ENCODE results near the gene ATP6V0E2. TPM values are rescaled to one million over a fixed set of nuclear protein-coding genes. Genes with fewer than 3 reads are reported as not detected.
A peak's percentile ranks its signal among the peaks of the same experiment; 100 is the strongest.

Gene ATP6V0E2
- total RNA-seq, 2 donors from 2014 or later: 24.1 TPM

- H3K27ac ChIP-seq: peak overlapping the region; percentile 59 to 86 (median 81)
- intact Hi-C loops (cut with DNase I): no loop called here
- H3K36me3 ChIP-seq (replicated peaks in 1 of 2; ENCODE audit: insufficient read depth in 1 of 2, low read depth in 2 of 2): no peaks in the 10 kb centered on the region
- H3K4me1 ChIP-seq: peaks cover 19% of the 10 kb centered on the region
- WGBS, 2 donors: 26 to 28% methylated on average over 13 of the region's 13 CpGs
- H3K27me3 ChIP-seq: no peaks in the 10 kb centered on the region
- peak; percentile 73 for ATAC-seq
- TF ChIP-seq CTCF (IDR thresholded peaks at IDR 0.05) (peak in 4 of 7 experiments; percentile 11 to 28 (median 24)), POLR2A (IDR thresholded peaks at IDR 0.05) (peak in 2 of 3 donors; percentile 49 to 55)
- H3K9me3 ChIP-seq: no peaks in the 10 kb centered on the region
- no peak overlapping the region for H3K4me3 ChIP-seq
- DNase-seq: peak; percentile 63 to 84 (median 75)
Measured at GRCh38 chr7:149872419-149873073, 1.2 kb upstream of the ATP6V0E2 start.

GRCh38 chr7:149873970-149874643 lies 338 bp downstream of the ATP6V0E2 start:
- DNase-seq: no peak
- TF ChIP-seq CTCF (IDR thresholded peaks at IDR 0.05) (no peak), POLR2A (IDR thresholded peaks at IDR 0.05) (peak in 2 of 3 donors; percentile 13 to 45)
- Histone ChIP-seq H3K27me3 (no peaks in the 10 kb centered on the region), H3K36me3 (replicated peaks in 1 of 2; ENCODE audit: insufficient read depth in 1 of 2, low read depth in 2 of 2) (no peaks in the 10 kb centered on the region), H3K4me1 (peaks cover 19% of the 10 kb centered on the region), H3K4me3 (peak overlapping the region in 1 of 2 donors; percentile 59), H3K27ac (peak overlapping the region in 2 of 4 donors; percentile 84 to 86), H3K9me3 (no peaks in the 10 kb centered on the region)
- intact Hi-C loops (cut with DNase I): no loop called here
- peak; percentile 3 for ATAC-seq
- 6 to 17% methylated on average over 15 to 46 of the region's 46 CpGs for WGBS, 2 donors

- intact Hi-C loops (cut with DNase I): no loop called here
- 46 to 47% methylated on average over 8 of the region's 8 CpGs for WGBS, 2 donors
- H3K27ac ChIP-seq: peak overlapping the region in 1 of 4 donors; percentile 84
- no peaks in the 10 kb centered on the region for H3K36me3 ChIP-seq (replicated peaks in 1 of 2; ENCODE audit: insufficient read depth in 1 of 2, low read depth in 2 of 2)
- ATAC-seq: no peak
- H3K4me3 ChIP-seq: no peak overlapping the region
- DNase-seq: no peak
- no peaks in the 10 kb centered on the region for H3K9me3 ChIP-seq
- peaks cover 19% of the 10 kb centered on the region for H3K4me1 ChIP-seq
- no peaks in the 10 kb centered on the region for H3K27me3 ChIP-seq
- TF ChIP-seq CTCF (IDR thresholded peaks at IDR 0.05): no peak
- TF ChIP-seq POLR2A (IDR thresholded peaks at IDR 0.05): no peak
Measured at GRCh38 chr7:149874644-149875028, 867 bp downstream of the ATP6V0E2 start.

- Histone ChIP-seq H3K36me3 (replicated peaks in 1 of 2; ENCODE audit: insufficient read depth in 1 of 2, low read depth in 2 of 2) (no peaks in the 10 kb centered on the region), H3K27me3 (no peaks in the 10 kb centered on the region), H3K9me3 (no peaks in the 10 kb centered on the region), H3K4me1 (peaks cover 21% of the 10 kb centered on the region), H3K27ac (no peak overlapping the region), H3K4me3 (no peak overlapping the region)
- intact Hi-C loops (cut with DNase I): no loop called here
- no peak for TF ChIP-seq POLR2A (IDR thresholded peaks at IDR 0.05)
- no peak for TF ChIP-seq CTCF (IDR thresholded peaks at IDR 0.05)
- WGBS, 2 donors: 98% methylated on average over 4 of the region's 4 CpGs
- DNase-seq (no peak), ATAC-seq (no peak)
Measured at GRCh38 chr7:149875396-149875795, 1.6 kb downstream of the ATP6V0E2 start.

Data from body of pancreas (tissue), 4 donors.